ENCODE measurements around the gene PXK.

- TF ChIP-seq CTCF (IDR thresholded peaks at IDR 0.05; ENCODE audit: low read depth, low read length, missing input control) (no peak), ZBTB33 (IDR thresholded peaks at IDR 0.05) (no peak), JUND (IDR thresholded peaks at IDR 0.05) (no peak), ATF3 (IDR thresholded peaks at IDR 0.05) (no peak), GABPA (IDR thresholded peaks at IDR 0.05 in 1 of 2, conservative IDR thresholded peaks at IDR 0.05 in 1 of 2) (no peak), REST (IDR thresholded peaks at IDR 0.05) (peak; percentile 84), SP1 (IDR thresholded peaks at IDR 0.05) (no peak), YY1 (IDR thresholded peaks at IDR 0.05) (no peak), RAD21 (IDR thresholded peaks at IDR 0.05) (no peak), RXRA (IDR thresholded peaks at IDR 0.05) (no peak), FOXA1 (IDR thresholded peaks at IDR 0.05) (no peak), MAX (IDR thresholded peaks at IDR 0.05) (no peak), TAF1 (conservative IDR thresholded peaks at IDR 0.05) (no peak)
Observed at GRCh38 chr3:58434990-58435389, 102.3 kb downstream of the PXK start.
